Upper lobe of left lung (tissue), 6 donors: ENCODE results near the gene CLEC17A. TPM values are rescaled to one million over a fixed set of nuclear protein-coding genes. Genes with fewer than 3 reads are reported as not detected.
"Not testable (repeated sequence)": the region's sequence is repeated elsewhere in the genome, so short reads cannot be mapped to it uniquely, and the experiment has no call there.

Experiments used
- ATAC-seq, 2 donors: fragments of 200-7000 bp; cut with Tn5 transposase; one replicate each; pipeline ENCODE4 v1.9.1; 2022; ENCODE audit warnings: mild to moderate bottlenecking in 2 of 2, moderate library complexity in 2 of 2; ENCODE audit not compliant: low FRiP score in 2 of 2
- DNase-seq, 2 donors: peaks; one replicate each; pipeline ENCODE4 v3.0.0-alpha.2; 2019 to 2020
- H3K27ac ChIP-seq, 4 donors: fragments of 200-600 bp; sonication (generic); one replicate each; pipeline ENCODE4 v1.5.1; 2016 to 2019
- H3K27me3 ChIP-seq, 4 donors: fragments of 200-600 bp; sonication (generic); one replicate each; pipeline ENCODE4 v1.5.1; 2017 to 2019
- H3K36me3 ChIP-seq, 4 donors: fragments of 200-600 bp; sonication (generic); one replicate each; pipeline ENCODE4 v1.5.1; 2016 to 2019
- H3K4me1 ChIP-seq, 4 donors: fragments of 200-600 bp; sonication (generic); one replicate each; pipeline ENCODE4 v1.5.1; 2018 to 2019
- H3K4me3 ChIP-seq, 4 donors: fragments of 200-600 bp; sonication (generic); one replicate each; pipeline ENCODE4 v1.5.1; 2017 to 2019; ENCODE audit warnings: mild to moderate bottlenecking in 2 of 4, moderate library complexity in 1 of 4
- H3K9me3 ChIP-seq, 4 donors: fragments of 200-600 bp; sonication (generic); one replicate each; pipeline ENCODE4 v1.5.1; 2018 to 2019
- CTCF ChIP-seq, 6 experiments: fragments of 450-650 bp in 4 of 6; fragments of 200-600 bp in 2 of 6; sonication (generic) in 2 of 6; IDR thresholded peaks; one replicate each; pipeline ENCODE4 v1.5.1; 2016 to 2019; ENCODE audit warnings: antibody characterized with exemption in 6 of 6
- EP300 ChIP-seq, 4 donors: sonication (generic); formaldehyde crosslinking; IDR thresholded peaks; one replicate each; pipeline ENCODE4 v1.5.1; 2017; ENCODE audit warnings: antibody characterized with exemption in 4 of 4, control low read depth in 2 of 4
- POLR2A ChIP-seq, 4 donors: fragments of 450-650 bp; IDR thresholded peaks; one replicate each; pipeline ENCODE4 v1.5.1; 2016 to 2017; ENCODE audit warnings: antibody characterized with exemption in 4 of 4, mild to moderate bottlenecking in 2 of 4
- POLR2AphosphoS5 ChIP-seq, 2 donors: sonication (generic); formaldehyde crosslinking; IDR thresholded peaks; one replicate each; pipeline ENCODE4 v1.5.1; 2017; ENCODE audit warnings: antibody characterized with exemption in 2 of 2
- WGBS, 2 donors: methylation state at CpG; one replicate each; pipeline ENCODE4 v1.1.5; 2017 to 2018; 5-methylcytosine and 5-hydroxymethylcytosine counted together
- total RNA-seq, 6 donors: library from RNA; depleted of rRNA in 4 of 6; stranded (reverse); fragments of >200 nt in 4 of 6; gene quantifications; one replicate each; pipeline versions ENCODE4 v1.1.0 to v1.2.1, GENCODE V29; 2016 to 2021
- donor health status: DM: no; HTN: no; CAD: no; lungs with moderate emphysema.
- donor health status: DM: no; HTN: yes; CAD: no; lungs with severe emphysema.

Gene CLEC17A
- total RNA-seq, 6 donors from 2014 or later, result not detected

GRCh38 chr19:14575428-14575980 lies 7.4 kb upstream of the CLEC17A start:
- WGBS, 2 donors, result 84% methylated on average over 6 of the region's 6 CpGs
- Histone ChIP-seq H3K27ac (no peak overlapping the region), H3K27me3 (no peaks in the 10 kb centered on the region), H3K4me1 (peaks cover 19 to 30% (median 23%) of the 10 kb centered on the region in 4 donors), H3K36me3 (no peaks in the 10 kb centered on the region), H3K9me3 (no peaks in the 10 kb centered on the region), H3K4me3 (no peak overlapping the region)
- ATAC-seq (no peak), DNase-seq (no peak)
- TF ChIP-seq CTCF (IDR thresholded peaks at IDR 0.05), result no peak
- TF ChIP-seq POLR2A (IDR thresholded peaks at IDR 0.05), result no peak
- no peak for TF ChIP-seq EP300 (IDR thresholded peaks at IDR 0.05)
- no peak for TF ChIP-seq POLR2AphosphoS5 (IDR thresholded peaks at IDR 0.05)

- Histone ChIP-seq H3K27ac (no peak overlapping the region), H3K36me3 (no peaks in the 10 kb centered on the region)
- 80 to 82% methylated on average over 8 of the region's 8 CpGs for WGBS, 2 donors
Measured at GRCh38 chr19:14576363-14576762, 6.5 kb upstream of the CLEC17A start.

GRCh38 chr19:14577264-14577663 lies 5.6 kb upstream of the CLEC17A start:
- TF ChIP-seq POLR2A (IDR thresholded peaks at IDR 0.05) (no peak), CTCF (IDR thresholded peaks at IDR 0.05) (no peak), EP300 (IDR thresholded peaks at IDR 0.05) (no peak), POLR2AphosphoS5 (IDR thresholded peaks at IDR 0.05) (no peak)

More at GRCh38 chr19:14576363-14576762, 6.5 kb upstream of the CLEC17A start:
- ATAC-seq (no peak), DNase-seq (no peak)
- H3K4me3 ChIP-seq, result no peak overlapping the region
- TF ChIP-seq POLR2A (IDR thresholded peaks at IDR 0.05), result no peak
- H3K27me3 ChIP-seq, result no peaks in the 10 kb centered on the region
- H3K9me3 ChIP-seq, result no peaks in the 10 kb centered on the region
- H3K4me1 ChIP-seq, result peaks cover 11 to 22% (median 14%) of the 10 kb centered on the region in 4 donors

GRCh38 chr19:14577885-14578427 lies 4.9 kb upstream of the CLEC17A start:
- Histone ChIP-seq H3K4me1 (peaks cover 6 to 14% (median 9%) of the 10 kb centered on the region in 4 donors), H3K9me3 (no peaks in the 10 kb centered on the region), H3K27me3 (no peaks in the 10 kb centered on the region), H3K4me3 (no peak overlapping the region), H3K36me3 (no peaks in the 10 kb centered on the region), H3K27ac (no peak overlapping the region)
- 50 to 62% methylated on average over 6 of the region's 6 CpGs for WGBS, 2 donors
- no peak for TF ChIP-seq POLR2A (IDR thresholded peaks at IDR 0.05)
- no peak for TF ChIP-seq EP300 (IDR thresholded peaks at IDR 0.05)
- TF ChIP-seq POLR2AphosphoS5 (IDR thresholded peaks at IDR 0.05), result no peak
- no peak for TF ChIP-seq CTCF (IDR thresholded peaks at IDR 0.05)
- ATAC-seq (peak in 1 of 2 donors; percentile 9), DNase-seq (no peak)

More at GRCh38 chr19:14577264-14577663, 5.6 kb upstream of the CLEC17A start:
- ATAC-seq (no peak), DNase-seq (no peak)
- Histone ChIP-seq H3K27ac (no peak overlapping the region), H3K27me3 (no peaks in the 10 kb centered on the region), H3K4me3 (no peak overlapping the region), H3K36me3 (no peaks in the 10 kb centered on the region), H3K9me3 (no peaks in the 10 kb centered on the region), H3K4me1 (peaks cover 9 to 16% (median 11%) of the 10 kb centered on the region in 4 donors)
- WGBS, 2 donors, result 72 to 83% methylated on average over 5 of the region's 5 CpGs

- Histone ChIP-seq H3K9me3 (no peaks in the 10 kb centered on the region), H3K27me3 (no peaks in the 10 kb centered on the region), H3K36me3 (no peaks in the 10 kb centered on the region), H3K27ac (no peak overlapping the region), H3K4me1 (no peaks in the 10 kb centered on the region), H3K4me3 (no peak overlapping the region)
- WGBS, 2 donors, result 65 to 74% methylated on average over 6 of the region's 6 CpGs
- ATAC-seq (no peak), DNase-seq (no peak)
- no peak for TF ChIP-seq CTCF (IDR thresholded peaks at IDR 0.05)
- no peak for TF ChIP-seq POLR2AphosphoS5 (IDR thresholded peaks at IDR 0.05)
- no peak for TF ChIP-seq POLR2A (IDR thresholded peaks at IDR 0.05)
- TF ChIP-seq EP300 (IDR thresholded peaks at IDR 0.05), result no peak
Measured at GRCh38 chr19:14580623-14581237, 2.2 kb upstream of the CLEC17A start.

GRCh38 chr19:14584372-14584771 lies 1.5 kb downstream of the CLEC17A start:
- not testable (repeated sequence) for H3K9me3 ChIP-seq, H3K27ac ChIP-seq, H3K4me1 ChIP-seq, H3K36me3 ChIP-seq, DNase-seq, H3K27me3 ChIP-seq, ATAC-seq, H3K4me3 ChIP-seq
- 85 to 87% methylated on average over 4 to 5 of the region's 5 CpGs for WGBS, 2 donors

- not testable (repeated sequence) for H3K27ac ChIP-seq
Measured at GRCh38 chr19:14585187-14585586, 2.3 kb downstream of the CLEC17A start.

GRCh38 chr19:14589433-14589832 lies 6.5 kb downstream of the CLEC17A start:
- 94% methylated on average over 3 of the region's 4 CpGs; no CpG with 5 or more reads in 1 of the 2 donors for WGBS, 2 donors
- H3K36me3 ChIP-seq, result not testable (repeated sequence)

More at GRCh38 chr19:14585187-14585586, 2.3 kb downstream of the CLEC17A start:
- peak in 1 of 2 donors; percentile 23 for ATAC-seq
- not testable (repeated sequence) for H3K36me3 ChIP-seq, H3K4me1 ChIP-seq, H3K9me3 ChIP-seq, H3K4me3 ChIP-seq, H3K27me3 ChIP-seq, DNase-seq
- 70 to 89% methylated on average over 3 of the region's 3 CpGs for WGBS, 2 donors

More at GRCh38 chr19:14589433-14589832, 6.5 kb downstream of the CLEC17A start:
- not testable (repeated sequence) for H3K27me3 ChIP-seq, H3K9me3 ChIP-seq, H3K27ac ChIP-seq, H3K4me1 ChIP-seq, ATAC-seq, H3K4me3 ChIP-seq, DNase-seq
